ENCODE data around the gene CCDC60.

DNA sequence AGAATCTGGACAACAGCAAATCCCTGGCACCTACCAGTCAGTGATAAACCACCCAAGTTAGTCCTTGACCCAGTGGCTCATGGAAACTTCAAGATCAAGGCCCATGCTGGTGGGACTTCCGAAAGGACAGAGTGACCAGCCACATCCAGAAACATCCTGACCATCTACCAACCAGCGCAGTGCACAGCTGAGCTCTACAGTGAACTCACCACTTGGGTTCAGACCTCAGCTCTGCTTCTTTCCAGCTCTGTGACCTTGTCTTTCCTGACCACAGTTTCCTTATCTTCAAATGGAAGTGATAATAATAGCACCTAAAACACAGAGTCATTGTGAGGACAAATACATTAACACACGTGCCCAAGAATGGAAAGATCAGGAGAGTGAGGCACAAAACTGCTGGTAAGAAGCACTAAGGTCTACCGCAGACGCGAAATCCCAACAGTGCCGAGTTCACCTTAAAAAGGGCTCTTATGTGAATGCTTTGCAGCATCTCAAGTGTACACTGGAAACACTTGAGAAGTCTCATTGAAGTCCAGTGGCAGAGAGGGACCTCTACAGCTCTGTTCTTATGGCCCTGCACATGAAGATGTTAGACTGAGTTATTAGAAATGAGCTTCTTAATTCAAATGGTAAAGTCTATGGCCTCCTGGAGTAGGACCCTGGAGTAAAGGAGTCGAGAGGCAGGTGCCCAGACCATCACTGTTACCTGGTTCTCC lies 128.8 kb downstream of the CCDC60 start:
- TF ChIP-seq, protein P1, sequence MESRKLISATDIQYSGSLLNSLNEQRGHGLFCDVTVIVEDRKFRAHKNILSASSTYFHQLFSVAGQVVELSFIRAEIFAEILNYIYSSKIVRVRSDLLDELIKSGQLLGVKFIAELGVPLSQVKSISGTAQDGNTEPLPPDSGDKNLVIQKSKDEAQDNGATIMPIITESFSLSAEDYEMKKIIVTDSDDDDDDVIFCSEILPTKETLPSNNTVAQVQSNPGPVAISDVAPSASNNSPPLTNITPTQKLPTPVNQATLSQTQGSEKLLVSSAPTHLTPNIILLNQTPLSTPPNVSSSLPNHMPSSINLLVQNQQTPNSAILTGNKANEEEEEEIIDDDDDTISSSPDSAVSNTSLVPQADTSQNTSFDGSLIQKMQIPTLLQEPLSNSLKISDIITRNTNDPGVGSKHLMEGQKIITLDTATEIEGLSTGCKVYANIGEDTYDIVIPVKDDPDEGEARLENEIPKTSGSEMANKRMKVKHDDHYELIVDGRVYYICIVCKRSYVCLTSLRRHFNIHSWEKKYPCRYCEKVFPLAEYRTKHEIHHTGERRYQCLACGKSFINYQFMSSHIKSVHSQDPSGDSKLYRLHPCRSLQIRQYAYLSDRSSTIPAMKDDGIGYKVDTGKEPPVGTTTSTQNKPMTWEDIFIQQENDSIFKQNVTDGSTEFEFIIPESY (IDR thresholded peaks at IDR 0.05): no peak
- TF ChIP-seq ZZZ3 (IDR thresholded peaks at IDR 0.05; ENCODE audit: control insufficient read depth, insufficient read length, low read depth) (no peak), MEF2B (IDR thresholded peaks at IDR 0.05; ENCODE audit: partially characterized antibody, poor library complexity, severe bottlenecking) (no peak), YY1 (IDR thresholded peaks at IDR 0.05; ENCODE audit: low read depth, low read length) (no peak), RAD51 (IDR thresholded peaks at IDR 0.05) (no peak)
- TF ChIP-seq, protein P2, sequence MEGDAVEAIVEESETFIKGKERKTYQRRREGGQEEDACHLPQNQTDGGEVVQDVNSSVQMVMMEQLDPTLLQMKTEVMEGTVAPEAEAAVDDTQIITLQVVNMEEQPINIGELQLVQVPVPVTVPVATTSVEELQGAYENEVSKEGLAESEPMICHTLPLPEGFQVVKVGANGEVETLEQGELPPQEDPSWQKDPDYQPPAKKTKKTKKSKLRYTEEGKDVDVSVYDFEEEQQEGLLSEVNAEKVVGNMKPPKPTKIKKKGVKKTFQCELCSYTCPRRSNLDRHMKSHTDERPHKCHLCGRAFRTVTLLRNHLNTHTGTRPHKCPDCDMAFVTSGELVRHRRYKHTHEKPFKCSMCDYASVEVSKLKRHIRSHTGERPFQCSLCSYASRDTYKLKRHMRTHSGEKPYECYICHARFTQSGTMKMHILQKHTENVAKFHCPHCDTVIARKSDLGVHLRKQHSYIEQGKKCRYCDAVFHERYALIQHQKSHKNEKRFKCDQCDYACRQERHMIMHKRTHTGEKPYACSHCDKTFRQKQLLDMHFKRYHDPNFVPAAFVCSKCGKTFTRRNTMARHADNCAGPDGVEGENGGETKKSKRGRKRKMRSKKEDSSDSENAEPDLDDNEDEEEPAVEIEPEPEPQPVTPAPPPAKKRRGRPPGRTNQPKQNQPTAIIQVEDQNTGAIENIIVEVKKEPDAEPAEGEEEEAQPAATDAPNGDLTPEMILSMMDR (IDR thresholded peaks at IDR 0.05 in 2 of 3, conservative IDR thresholded peaks at IDR 0.05 in 1 of 3; ENCODE audit: control insufficient read depth in 2 of 3, extremely low read depth in 1 of 3, insufficient read depth in 1 of 3, low read depth in 3 of 3, low read length in 3 of 3): no peak

All from GM12878 (cell line).